Keratinocyte (primary cell): ENCODE data around the gene MON2. TPM values are rescaled to one million over a fixed set of nuclear protein-coding genes. Genes with fewer than 3 reads are reported as not detected.

Source experiments
- DNase-seq: peaks from one replicate; pipeline ENCODE4 v3.0.0-alpha.2; 2011; ENCODE audit warnings: low read depth, missing footprints, low spot score
- FAIRE-seq: peaks from 2 replicates; lab custom pipeline; 2011; peaks lifted over from hg19 to GRCh38; lab: Jason Lieb, UNC
- H2AFZ ChIP-seq: 2 replicates; pipeline ENCODE4 v1.6.0; 2012; ENCODE audit warnings: low read length, control low read depth, inconsistent platforms; ENCODE audit not compliant: control insufficient read depth
- H3K27ac ChIP-seq: 2 replicates; pipeline ENCODE4 v1.5.1; 2011; ENCODE audit warnings: low read length; ENCODE audit not compliant: control insufficient read depth, insufficient read depth
- H3K27me3 ChIP-seq: 3 replicates; pipeline ENCODE4 v1.6.0; 2011; ENCODE audit warnings: low read length; ENCODE audit not compliant: control insufficient read depth, insufficient read depth; ENCODE audit errors: extremely low read depth
- H3K36me3 ChIP-seq, 2 experiments: 2 replicates in 1 of 2; 3 replicates in 1 of 2; pipeline ENCODE4 v1.5.1; 2011; ENCODE audit warnings: low read length in 2 of 2, mild to moderate bottlenecking in 1 of 2; ENCODE audit not compliant: control insufficient read depth in 2 of 2, insufficient read depth in 2 of 2; ENCODE audit errors: extremely low read depth in 1 of 2
- H3K4me1 ChIP-seq: 3 replicates; pipeline ENCODE4 v1.5.1; 2011; ENCODE audit warnings: low read length; ENCODE audit not compliant: control insufficient read depth, insufficient read depth; ENCODE audit errors: extremely low read depth
- H3K4me2 ChIP-seq: 3 replicates; pipeline ENCODE4 v1.6.0; 2011; ENCODE audit warnings: low read depth, low read length; ENCODE audit not compliant: control insufficient read depth, insufficient read depth; ENCODE audit errors: extremely low read depth
- H3K4me3 ChIP-seq, 3 experiments: fragments of 200-600 bp in 1 of 3; sonication (generic) in 1 of 3; 2 replicates in 2 of 3; 3 replicates in 1 of 3; pipeline ENCODE4 v1.5.1; 2011 to 2016; ENCODE audit warnings: low read length in 3 of 3, mild to moderate bottlenecking in 3 of 3, control low read depth in 2 of 3, inconsistent platforms in 1 of 3, low read depth in 1 of 3, mixed read lengths in 1 of 3, mixed run types in 1 of 3, moderate library complexity in 1 of 3; ENCODE audit not compliant: control insufficient read depth in 2 of 3, insufficient read depth in 2 of 3; ENCODE audit errors: extremely low read depth in 1 of 3
- H3K79me2 ChIP-seq: 2 replicates; pipeline ENCODE4 v1.6.0; 2012; ENCODE audit warnings: low read length; ENCODE audit not compliant: control insufficient read depth, insufficient read depth
- H3K9ac ChIP-seq: 3 replicates; pipeline ENCODE4 v1.6.0; 2011; ENCODE audit warnings: low read length; ENCODE audit not compliant: control insufficient read depth, insufficient read depth; ENCODE audit errors: extremely low read depth
- H3K9me1 ChIP-seq: 3 replicates; pipeline ENCODE4 v1.6.0; 2011; ENCODE audit warnings: low read length; ENCODE audit not compliant: control insufficient read depth, insufficient read depth; ENCODE audit errors: extremely low read depth
- H3K9me3 ChIP-seq: 2 replicates; pipeline ENCODE4 v1.5.1; 2012; ENCODE audit warnings: low read depth, low read length; ENCODE audit not compliant: control insufficient read depth
- H4K20me1 ChIP-seq: 3 replicates; pipeline ENCODE4 v1.6.0; 2011; ENCODE audit warnings: low read length; ENCODE audit not compliant: control insufficient read depth, insufficient read depth; ENCODE audit errors: extremely low read depth
- EZH2 ChIP-seq: IDR thresholded peaks from one replicate; pipeline ENCODE4 v1.6.1; 2012; ENCODE audit warnings: inconsistent platforms, mild to moderate bottlenecking, low read length, moderate library complexity
- dilution Hi-C: fragments of 300-500 bp; cut with MboI; formaldehyde crosslinking; loops from one replicate; pipeline ENCODE4 v1.7.0; 2020; ENCODE audit warnings: low sequenced_read_pairs; ENCODE audit not compliant: extremely low pct_ligation_motif_present
- polyA plus RNA-seq, 5 experiments: library from polyadenylated mRNA; depleted of rRNA in 3 of 5; stranded (reverse) in 3 of 5; stranded (forward) in 1 of 5; unstranded in 1 of 5; fragments of >200 nt; gene quantifications; 1 replicate in 1 of 5; 2 replicates in 3 of 5; 3 replicates in 1 of 5; pipeline versions ENCODE4 v1.2.1 to v1.2.3, GENCODE V29; 2011 to 2012; ENCODE audit warnings: missing spikeins in 2 of 5, low read depth in 1 of 5, low replicate concordance in 1 of 5
- TF ChIP-seq, protein P1 (sequence below), 3 experiments: IDR thresholded peaks in 1 of 3; conservative IDR thresholded peaks in 1 of 3; optimal IDR thresholded peaks in 1 of 3; 2 replicates in 2 of 3; 3 replicates in 1 of 3; pipeline versions ENCODE3 to v1.5.1; 2011; ENCODE audit warnings: low read length in 3 of 3, mild to moderate bottlenecking in 3 of 3, moderate library complexity in 2 of 3, control low read depth in 1 of 3, inconsistent platforms in 1 of 3; ENCODE audit not compliant: insufficient read depth in 2 of 3; ENCODE audit errors: extremely low read depth in 1 of 3

Gene MON2
- polyA plus RNA-seq, 1 donor (not counting 4 experiments of a cell fraction or from before 2014, with no cell fraction given) = 18.5 TPM

DNA sequence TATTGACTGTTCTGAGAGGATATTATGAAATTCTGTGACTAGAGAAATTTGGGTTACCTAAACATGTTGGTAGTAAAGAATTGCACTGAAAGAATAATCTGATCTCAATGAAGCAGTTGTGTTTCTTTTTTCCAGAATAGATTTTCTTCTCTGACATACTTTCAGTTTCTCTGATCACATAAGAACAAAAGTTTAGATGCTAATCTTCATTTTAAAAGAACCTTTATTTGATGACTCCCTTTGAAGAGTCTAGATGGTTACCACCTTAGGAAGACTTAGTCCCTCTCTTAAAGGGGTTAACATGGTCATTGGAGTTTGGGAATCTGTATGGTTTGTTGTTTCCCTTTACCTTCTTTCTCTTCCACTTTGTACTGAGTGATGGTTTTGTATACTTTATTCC lies 58.6 kb downstream of the MON2 start:
- Histone ChIP-seq H3K36me3 (no peaks in the 10 kb centered on the region), H3K4me3 (no peak overlapping the region), H2AFZ (no peak overlapping the region), H3K27ac (no peak overlapping the region), H3K79me2 (no peaks in the 10 kb centered on the region), H4K20me1 (no peaks in the 10 kb centered on the region), H3K4me1 (no peaks in the 10 kb centered on the region), H3K4me2 (no peak overlapping the region), H3K9me3 (no peaks in the 10 kb centered on the region), H3K9ac (no peak overlapping the region), H3K27me3 (no peaks in the 10 kb centered on the region), H3K9me1 (no peaks in the 10 kb centered on the region)
- DNase-seq = no peak
- TF ChIP-seq, protein P1, sequence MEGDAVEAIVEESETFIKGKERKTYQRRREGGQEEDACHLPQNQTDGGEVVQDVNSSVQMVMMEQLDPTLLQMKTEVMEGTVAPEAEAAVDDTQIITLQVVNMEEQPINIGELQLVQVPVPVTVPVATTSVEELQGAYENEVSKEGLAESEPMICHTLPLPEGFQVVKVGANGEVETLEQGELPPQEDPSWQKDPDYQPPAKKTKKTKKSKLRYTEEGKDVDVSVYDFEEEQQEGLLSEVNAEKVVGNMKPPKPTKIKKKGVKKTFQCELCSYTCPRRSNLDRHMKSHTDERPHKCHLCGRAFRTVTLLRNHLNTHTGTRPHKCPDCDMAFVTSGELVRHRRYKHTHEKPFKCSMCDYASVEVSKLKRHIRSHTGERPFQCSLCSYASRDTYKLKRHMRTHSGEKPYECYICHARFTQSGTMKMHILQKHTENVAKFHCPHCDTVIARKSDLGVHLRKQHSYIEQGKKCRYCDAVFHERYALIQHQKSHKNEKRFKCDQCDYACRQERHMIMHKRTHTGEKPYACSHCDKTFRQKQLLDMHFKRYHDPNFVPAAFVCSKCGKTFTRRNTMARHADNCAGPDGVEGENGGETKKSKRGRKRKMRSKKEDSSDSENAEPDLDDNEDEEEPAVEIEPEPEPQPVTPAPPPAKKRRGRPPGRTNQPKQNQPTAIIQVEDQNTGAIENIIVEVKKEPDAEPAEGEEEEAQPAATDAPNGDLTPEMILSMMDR (optimal IDR thresholded peaks at IDR 0.05 in 1 of 3, IDR thresholded peaks at IDR 0.05 in 1 of 3, conservative IDR thresholded peaks at IDR 0.05 in 1 of 3; ENCODE audit: extremely low read depth in 1 of 3, insufficient read depth in 2 of 3, low read length in 3 of 3) = no peak
- TF ChIP-seq EZH2 = no peak
- dilution Hi-C loops = no loop called here
- no peak for FAIRE-seq

DNA sequence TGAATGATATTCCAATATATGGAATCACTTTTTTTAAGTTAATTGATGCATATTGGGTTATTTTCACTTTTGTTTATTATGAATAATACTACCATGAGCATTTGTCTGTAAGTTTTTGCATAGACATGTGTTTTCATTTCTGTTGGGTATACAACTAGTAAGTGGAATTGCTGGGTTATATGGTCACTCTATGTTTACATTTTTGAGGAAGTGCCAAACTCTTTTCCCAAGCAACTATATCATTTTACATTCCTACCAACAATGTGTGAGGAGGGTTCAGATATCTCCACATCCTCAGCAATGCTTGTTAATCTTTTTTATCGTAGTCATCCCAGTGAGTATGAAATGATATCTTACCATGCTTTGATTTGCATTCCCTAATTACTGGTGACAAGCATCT lies 64.0 kb downstream of the MON2 start:
- Histone ChIP-seq H3K9me1 (no peaks in the 10 kb centered on the region), H3K9ac (no peak overlapping the region), H3K4me2 (no peak overlapping the region), H3K36me3 (peaks cover 2 to 3% of the 10 kb centered on the region in 2 experiments), H3K9me3 (no peaks in the 10 kb centered on the region), H3K27ac (no peak overlapping the region), H2AFZ (no peak overlapping the region), H3K79me2 (no peaks in the 10 kb centered on the region), H3K27me3 (no peaks in the 10 kb centered on the region), H3K4me3 (no peak overlapping the region), H3K4me1 (no peaks in the 10 kb centered on the region), H4K20me1 (no peaks in the 10 kb centered on the region)
- DNase-seq (no peak), FAIRE-seq (no peak)
- dilution Hi-C loops = no loop called here
- TF ChIP-seq, protein P1 (optimal IDR thresholded peaks at IDR 0.05 in 1 of 3, IDR thresholded peaks at IDR 0.05 in 1 of 3, conservative IDR thresholded peaks at IDR 0.05 in 1 of 3; ENCODE audit: extremely low read depth in 1 of 3, insufficient read depth in 2 of 3, low read length in 3 of 3) = no peak
- TF ChIP-seq EZH2 = no peak
